ENCODE measurements around the gene TMEM242.

DNA sequence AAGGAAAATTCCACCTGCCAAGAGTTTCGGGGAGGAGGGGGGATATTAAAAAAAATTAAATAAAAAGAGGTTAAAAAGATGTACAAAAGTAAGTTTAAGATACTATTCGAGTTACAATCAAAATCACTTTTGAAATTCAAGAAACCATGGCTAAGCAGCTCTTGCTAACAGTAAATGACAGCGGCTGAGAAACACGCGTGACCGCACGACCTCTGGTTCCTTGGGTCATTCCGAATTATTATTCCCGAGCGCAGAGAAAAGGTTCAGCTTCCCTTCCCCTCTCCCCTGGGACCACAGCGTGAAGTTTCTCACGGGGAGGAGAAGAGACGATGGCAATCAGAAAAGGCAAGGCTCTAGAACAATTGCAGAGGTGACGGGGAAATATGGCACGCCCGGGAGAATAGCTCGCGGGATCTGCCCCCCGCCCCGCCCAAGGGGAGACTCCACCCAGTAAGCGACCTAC lies 496 bp downstream of the TMEM242 start:
- TF ChIP-seq, protein P1, sequence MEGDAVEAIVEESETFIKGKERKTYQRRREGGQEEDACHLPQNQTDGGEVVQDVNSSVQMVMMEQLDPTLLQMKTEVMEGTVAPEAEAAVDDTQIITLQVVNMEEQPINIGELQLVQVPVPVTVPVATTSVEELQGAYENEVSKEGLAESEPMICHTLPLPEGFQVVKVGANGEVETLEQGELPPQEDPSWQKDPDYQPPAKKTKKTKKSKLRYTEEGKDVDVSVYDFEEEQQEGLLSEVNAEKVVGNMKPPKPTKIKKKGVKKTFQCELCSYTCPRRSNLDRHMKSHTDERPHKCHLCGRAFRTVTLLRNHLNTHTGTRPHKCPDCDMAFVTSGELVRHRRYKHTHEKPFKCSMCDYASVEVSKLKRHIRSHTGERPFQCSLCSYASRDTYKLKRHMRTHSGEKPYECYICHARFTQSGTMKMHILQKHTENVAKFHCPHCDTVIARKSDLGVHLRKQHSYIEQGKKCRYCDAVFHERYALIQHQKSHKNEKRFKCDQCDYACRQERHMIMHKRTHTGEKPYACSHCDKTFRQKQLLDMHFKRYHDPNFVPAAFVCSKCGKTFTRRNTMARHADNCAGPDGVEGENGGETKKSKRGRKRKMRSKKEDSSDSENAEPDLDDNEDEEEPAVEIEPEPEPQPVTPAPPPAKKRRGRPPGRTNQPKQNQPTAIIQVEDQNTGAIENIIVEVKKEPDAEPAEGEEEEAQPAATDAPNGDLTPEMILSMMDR (IDR thresholded peaks at IDR 0.05; ENCODE audit: poor library complexity, severe bottlenecking) = no peak
- no peak for TF ChIP-seq POLR2AphosphoS5 (IDR thresholded peaks at IDR 0.05)
